Colonic mucosa (tissue), 4 donors: ENCODE measurements around the gene ZEB1. TPM values are rescaled to one million over a fixed set of nuclear protein-coding genes. Genes with fewer than 3 reads are reported as not detected.
"Not testable (repeated sequence)": the region's sequence is repeated elsewhere in the genome, so short reads cannot be mapped to it uniquely, and the experiment has no call there.

Experiments
- DNase-seq: peaks from one replicate; pipeline ENCODE4 v3.0.0-alpha.2; 2020
- H3K27ac ChIP-seq: fragments of 200-600 bp; one replicate; pipeline ENCODE4 v1.8.0; 2021
- H3K27me3 ChIP-seq: fragments of 200-600 bp; one replicate; pipeline ENCODE4 v1.8.0; 2021
- H3K36me3 ChIP-seq: fragments of 200-600 bp; one replicate; pipeline ENCODE4 v1.8.0; 2021
- H3K4me1 ChIP-seq: fragments of 200-600 bp; one replicate; pipeline ENCODE4 v1.8.0; 2021; ENCODE audit warnings: mild to moderate bottlenecking
- H3K4me3 ChIP-seq: fragments of 200-600 bp; one replicate; pipeline ENCODE4 v1.8.0; 2021
- H3K9ac ChIP-seq, 2 donors: one replicate each; pipeline ENCODE4 v1.7.0; 2013; ENCODE audit warnings: control low read depth in 2 of 2, low read depth in 2 of 2, low read length in 2 of 2
- H3K9me3 ChIP-seq: fragments of 200-600 bp; one replicate; pipeline ENCODE4 v1.8.0; 2021
- intact Hi-C: fragments of 100-400 bp; cut with DNase I; formaldehyde crosslinking; loops from one replicate; pipeline ENCODE4 v1.14.1; 2022
- total RNA-seq, 2 donors: library from RNA; stranded (reverse); fragmentation: NEBNext Ultra II Directional in 1 of 2; extraction: Animal tissue kit (Norgen Biotek cat#: 25700) in 1 of 2; gene quantifications; one replicate each; pipeline ENCODE4 v1.2.1, GENCODE V29; 2021
- TF ChIP-seq, protein P1 (sequence below): fragments of 200-600 bp; IDR thresholded peaks from one replicate; pipeline ENCODE4 v1.8.0; 2022; ENCODE audit warnings: antibody characterized with exemption, mild to moderate bottlenecking
- donor health status: healthy.
- donor health status: DM: no; HTN: no; CAD: no.
- donor health status: DM: no; HTN: no; CAD: no.

The ZEB1 gene
- total RNA-seq, 2 donors from 2014 or later = 6.1 to 32.3 TPM

DNA sequence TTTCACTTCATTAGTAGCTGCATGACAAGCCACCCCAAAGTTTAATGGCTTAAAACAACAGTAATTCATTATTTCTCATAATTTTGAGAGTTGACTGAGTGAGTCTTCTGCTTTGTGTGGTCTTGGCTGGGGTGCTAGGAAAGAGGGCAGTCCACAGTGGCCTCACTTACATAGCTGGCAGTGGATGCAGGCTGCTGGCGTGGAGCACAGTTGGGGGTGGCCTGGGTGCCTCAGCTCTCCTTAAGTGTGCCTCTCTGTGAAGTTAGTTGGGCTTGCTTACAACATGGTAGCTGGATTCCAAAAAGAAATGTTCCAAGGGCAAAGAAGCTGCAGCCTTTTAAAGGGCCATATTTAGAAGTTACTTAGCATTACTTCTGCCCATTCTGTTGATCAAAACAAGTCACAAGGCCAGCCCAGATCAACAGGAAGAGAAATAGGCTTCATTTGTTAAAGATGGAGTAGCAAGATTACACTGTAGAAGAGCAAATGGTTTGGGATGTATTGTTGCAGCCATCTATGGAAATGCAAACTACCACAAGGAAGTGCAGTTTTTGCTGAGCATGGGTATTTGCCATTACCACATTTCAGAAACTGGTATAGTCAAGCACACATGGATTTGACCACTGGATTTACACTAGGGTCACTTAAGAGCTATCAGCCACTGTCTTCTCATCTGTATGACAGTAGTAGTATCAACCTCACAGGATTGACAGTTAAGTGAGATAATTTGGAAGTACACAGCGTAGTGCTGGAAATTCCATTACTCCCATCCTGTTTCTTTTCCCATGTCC is 33.6 kb downstream of the ZEB1 start:
- intact Hi-C loops = no loop called here
- no peaks in the 10 kb centered on the region for H3K9me3 ChIP-seq
- no peak overlapping the region for H3K4me3 ChIP-seq
- H3K4me1 ChIP-seq = no peaks in the 10 kb centered on the region
- no peak for DNase-seq
- H3K27me3 ChIP-seq = no peaks in the 10 kb centered on the region
- no peak overlapping the region for H3K27ac ChIP-seq
- H3K36me3 ChIP-seq = no peaks in the 10 kb centered on the region
- TF ChIP-seq, protein P1, sequence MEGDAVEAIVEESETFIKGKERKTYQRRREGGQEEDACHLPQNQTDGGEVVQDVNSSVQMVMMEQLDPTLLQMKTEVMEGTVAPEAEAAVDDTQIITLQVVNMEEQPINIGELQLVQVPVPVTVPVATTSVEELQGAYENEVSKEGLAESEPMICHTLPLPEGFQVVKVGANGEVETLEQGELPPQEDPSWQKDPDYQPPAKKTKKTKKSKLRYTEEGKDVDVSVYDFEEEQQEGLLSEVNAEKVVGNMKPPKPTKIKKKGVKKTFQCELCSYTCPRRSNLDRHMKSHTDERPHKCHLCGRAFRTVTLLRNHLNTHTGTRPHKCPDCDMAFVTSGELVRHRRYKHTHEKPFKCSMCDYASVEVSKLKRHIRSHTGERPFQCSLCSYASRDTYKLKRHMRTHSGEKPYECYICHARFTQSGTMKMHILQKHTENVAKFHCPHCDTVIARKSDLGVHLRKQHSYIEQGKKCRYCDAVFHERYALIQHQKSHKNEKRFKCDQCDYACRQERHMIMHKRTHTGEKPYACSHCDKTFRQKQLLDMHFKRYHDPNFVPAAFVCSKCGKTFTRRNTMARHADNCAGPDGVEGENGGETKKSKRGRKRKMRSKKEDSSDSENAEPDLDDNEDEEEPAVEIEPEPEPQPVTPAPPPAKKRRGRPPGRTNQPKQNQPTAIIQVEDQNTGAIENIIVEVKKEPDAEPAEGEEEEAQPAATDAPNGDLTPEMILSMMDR = no peak
- no peak overlapping the region for H3K9ac ChIP-seq

DNA sequence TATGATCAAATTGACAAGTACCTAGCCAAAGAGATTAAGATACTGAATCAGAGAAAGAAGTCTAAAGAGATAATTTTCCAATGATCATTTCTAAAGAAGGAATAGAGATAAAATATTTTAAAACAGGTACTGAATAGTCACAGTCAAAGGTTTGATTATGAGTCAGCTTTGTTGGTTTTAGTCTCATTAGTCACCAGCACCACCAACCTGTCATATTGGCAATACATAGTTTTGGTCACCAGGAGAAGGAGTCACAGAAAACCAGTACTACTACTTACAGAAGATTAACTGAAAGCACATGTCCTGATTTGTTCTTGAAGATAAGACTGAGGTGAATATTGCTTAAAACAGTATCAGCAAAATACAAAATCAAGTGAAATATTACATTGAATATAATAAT is 34.6 kb downstream of the ZEB1 start:
- no peak for DNase-seq
- TF ChIP-seq, protein P1 = no peak
- H3K27ac ChIP-seq = no peak overlapping the region
- no peaks in the 10 kb centered on the region for H3K27me3 ChIP-seq
- H3K4me1 ChIP-seq = no peaks in the 10 kb centered on the region
- no peaks in the 10 kb centered on the region for H3K36me3 ChIP-seq
- no peak overlapping the region for H3K9ac ChIP-seq
- H3K4me3 ChIP-seq = no peak overlapping the region
- no peaks in the 10 kb centered on the region for H3K9me3 ChIP-seq
- intact Hi-C loops = no loop called here

GRCh38 chr10:31358688-31359330 is 39.8 kb downstream of the ZEB1 start:
- H3K9ac ChIP-seq = no peak overlapping the region
- DNase-seq = no peak
- no peaks in the 10 kb centered on the region for H3K9me3 ChIP-seq
- TF ChIP-seq, protein P1 = no peak
- no peaks in the 10 kb centered on the region for H3K4me1 ChIP-seq
- H3K36me3 ChIP-seq = no peaks in the 10 kb centered on the region
- no peak overlapping the region for H3K4me3 ChIP-seq
- intact Hi-C loops = no loop called here
- H3K27ac ChIP-seq = no peak overlapping the region
- H3K27me3 ChIP-seq = no peaks in the 10 kb centered on the region

DNA sequence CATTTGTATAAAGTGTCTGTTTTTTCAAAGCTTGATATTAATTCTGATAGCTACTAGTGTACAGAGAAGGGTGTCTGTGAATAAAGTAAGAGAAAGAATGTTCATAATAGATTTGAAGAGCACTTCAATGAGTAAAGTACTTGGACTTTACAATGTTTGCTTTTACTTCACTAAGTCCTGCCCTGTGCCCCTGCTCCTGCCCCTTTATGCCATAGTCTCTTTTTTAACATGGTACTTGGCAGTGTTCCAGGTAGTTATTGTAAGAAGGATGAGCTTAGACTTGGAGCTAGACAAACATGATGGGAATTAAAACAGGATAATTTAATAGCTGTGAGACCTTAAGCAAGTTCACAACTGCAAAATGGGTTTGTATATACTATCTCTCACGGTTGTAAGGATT is 41.0 kb downstream of the ZEB1 start:
- H3K9ac ChIP-seq = no peak overlapping the region
- H3K36me3 ChIP-seq = no peaks in the 10 kb centered on the region
- H3K4me1 ChIP-seq = no peaks in the 10 kb centered on the region
- H3K27me3 ChIP-seq = no peaks in the 10 kb centered on the region
- TF ChIP-seq, protein P1 = no peak
- intact Hi-C loops = no loop called here
- no peak overlapping the region for H3K4me3 ChIP-seq
- no peaks in the 10 kb centered on the region for H3K9me3 ChIP-seq
- H3K27ac ChIP-seq = no peak overlapping the region
- no peak for DNase-seq

DNA sequence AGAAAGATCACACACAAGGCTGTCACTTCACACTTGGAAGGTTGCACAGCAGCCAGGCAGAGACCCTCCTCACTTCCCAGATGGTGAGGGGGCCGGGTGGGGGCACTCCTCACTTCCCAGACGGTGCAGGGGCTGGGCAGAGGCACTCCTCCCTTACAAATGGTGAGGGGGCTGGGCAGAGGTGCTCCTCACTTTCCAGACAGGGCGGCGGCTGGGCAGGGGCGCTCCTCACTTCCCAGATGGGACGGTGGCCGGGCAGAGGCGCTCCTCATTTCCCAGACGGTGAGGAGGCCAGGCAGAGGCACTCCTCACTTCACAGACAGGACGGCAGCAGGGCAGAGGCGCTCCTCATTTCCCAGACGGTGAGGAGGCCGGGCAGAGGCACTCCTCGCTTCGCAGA is 42.5 kb downstream of the ZEB1 start:
- H3K4me1 ChIP-seq, H3K9ac ChIP-seq, H3K9me3 ChIP-seq, H3K36me3 ChIP-seq, H3K4me3 ChIP-seq, DNase-seq, intact Hi-C loops, H3K27ac ChIP-seq, H3K27me3 ChIP-seq: not testable (repeated sequence)
